ENCODE data around the gene NTNG2.

The NTNG2 gene

DNA sequence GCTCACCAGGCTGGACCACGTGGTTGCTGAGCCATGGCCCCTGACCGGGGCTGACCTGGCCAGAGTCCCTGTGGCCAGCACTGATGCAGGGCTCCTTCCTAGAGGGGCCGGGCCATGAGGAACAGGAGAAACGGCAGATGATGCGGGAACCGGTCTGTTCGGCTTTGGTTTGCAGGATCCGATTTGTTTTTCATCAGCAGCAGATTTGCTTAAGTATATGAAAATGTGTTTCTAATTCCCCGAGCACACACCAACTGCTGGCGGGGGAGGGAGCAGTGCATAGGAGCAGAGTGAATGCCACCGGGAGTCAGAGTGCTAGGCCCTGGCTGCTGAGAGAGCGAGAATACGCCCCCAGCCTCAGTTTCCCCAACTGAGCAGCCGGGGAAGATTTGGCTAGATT lies 13.6 kb downstream of the NTNG2 start:
- no peak for DNase-seq

DNA sequence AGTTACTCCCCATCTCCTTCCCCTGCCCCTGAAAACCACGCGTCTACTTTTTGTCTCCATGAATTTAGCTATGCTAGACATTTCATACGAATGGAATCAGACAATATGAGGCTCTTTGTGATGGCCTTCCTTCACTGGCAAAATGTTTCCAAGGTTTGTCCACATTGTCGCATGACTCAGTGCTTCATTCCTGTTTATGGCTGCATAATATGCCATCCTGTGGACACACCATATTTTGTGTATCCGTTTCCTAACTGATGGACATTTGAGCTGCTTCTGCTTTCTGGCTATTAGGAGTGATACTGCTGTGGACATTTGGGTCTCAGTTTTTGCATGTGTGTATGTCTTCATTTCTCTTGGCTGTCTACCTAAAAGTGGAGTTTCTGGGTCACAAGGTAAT lies 14.5 kb downstream of the NTNG2 start:
- no peak for DNase-seq

GRCh38 chr9:132181796-132182313 lies 20.0 kb downstream of the NTNG2 start:
- no peak for DNase-seq

DNA sequence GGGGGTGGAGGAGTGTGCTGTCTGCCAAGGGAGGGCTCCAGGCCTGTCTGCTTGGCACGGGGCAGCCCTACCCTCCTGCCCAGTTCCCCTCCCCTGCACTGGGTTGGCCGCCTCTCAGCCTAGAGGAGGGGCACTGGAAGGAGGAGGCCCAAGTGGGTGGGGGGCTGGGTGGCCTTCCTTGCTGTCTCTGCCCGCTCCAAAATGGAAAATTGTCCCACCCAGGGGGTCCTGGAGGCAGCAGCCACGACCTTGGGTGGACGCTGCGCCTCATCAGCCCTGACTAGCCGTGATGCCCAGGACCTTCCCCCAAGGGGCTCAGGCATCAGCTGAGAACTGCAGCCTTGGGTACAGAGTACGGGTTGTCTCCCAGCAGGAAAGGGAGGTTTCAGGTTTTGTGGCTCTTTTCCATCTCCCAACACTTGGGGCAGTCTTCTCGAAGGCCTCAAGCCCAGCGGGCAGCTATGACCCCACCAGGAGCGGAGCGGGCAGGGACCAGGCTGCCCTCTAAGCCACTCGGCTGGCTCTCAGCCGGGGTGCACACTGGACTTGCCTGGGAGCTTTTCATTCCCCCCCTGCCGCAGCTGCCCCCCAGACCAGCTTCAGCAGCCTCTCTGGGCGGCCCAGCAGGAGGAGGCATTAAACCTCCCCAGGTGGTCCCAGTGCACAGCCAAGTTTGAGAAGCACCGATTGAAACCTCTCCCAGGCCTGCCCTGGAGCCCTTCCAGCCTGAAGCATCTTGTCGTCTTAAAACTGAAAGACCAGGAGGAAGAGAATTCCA lies 20.6 kb downstream of the NTNG2 start:
- DNase-seq: no peak

GRCh38 chr9:132183134-132183533 lies 21.3 kb downstream of the NTNG2 start:
- no peak for DNase-seq

DNA sequence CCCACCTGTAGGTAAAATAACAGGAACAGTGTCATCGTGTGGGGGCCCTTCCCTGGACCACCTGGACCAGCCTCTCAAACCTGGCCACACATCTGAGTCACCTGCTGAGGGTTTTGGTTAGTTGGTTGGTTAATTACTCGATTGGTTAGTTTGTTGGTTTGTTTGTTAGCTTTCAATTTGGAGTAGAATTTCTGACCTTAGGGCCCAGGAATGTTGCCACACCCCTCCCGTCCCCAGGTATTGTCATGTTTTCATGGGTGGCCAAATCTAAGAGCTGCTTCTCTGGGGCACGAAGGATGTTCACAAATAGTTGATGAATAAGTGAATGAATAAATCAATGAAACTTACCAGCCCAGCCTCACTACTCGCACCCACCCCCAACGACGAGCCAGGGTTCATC lies 21.9 kb downstream of the NTNG2 start:
- DNase-seq: no peak

- no peak for DNase-seq
Measured at GRCh38 chr9:132184124-132184523, 22.3 kb downstream of the NTNG2 start.

- no peak for DNase-seq
Measured at GRCh38 chr9:132185073-132186009, 23.5 kb downstream of the NTNG2 start.

- no peak for DNase-seq
Measured at GRCh38 chr9:132187121-132187620, 25.3 kb downstream of the NTNG2 start.

DNA sequence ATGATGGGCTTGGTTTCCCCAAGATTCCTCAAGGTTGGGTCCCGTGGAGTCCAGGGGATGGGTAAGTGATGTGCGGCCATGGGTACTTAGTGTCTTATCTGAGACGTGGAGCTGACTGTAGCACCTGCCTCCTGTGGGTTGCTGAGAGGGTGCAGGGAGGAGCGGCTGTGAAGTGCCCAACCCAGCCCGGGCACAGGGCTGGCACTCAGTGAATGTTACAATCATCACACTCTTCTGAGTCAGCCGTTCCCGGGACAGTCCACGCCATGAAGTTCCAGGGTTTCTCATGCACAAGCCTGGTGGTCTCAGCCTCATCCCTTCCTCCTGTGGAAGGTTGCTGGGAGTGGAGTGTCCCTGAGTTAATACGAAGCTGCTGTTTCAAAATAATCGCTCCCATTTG lies 29.1 kb downstream of the NTNG2 start:
- DNase-seq: no peak

GRCh38 chr9:132192728-132193127 lies 30.9 kb downstream of the NTNG2 start:
- no peak for DNase-seq

- no peak for DNase-seq
Measured at GRCh38 chr9:132193227-132194124, 31.6 kb downstream of the NTNG2 start.

DNA sequence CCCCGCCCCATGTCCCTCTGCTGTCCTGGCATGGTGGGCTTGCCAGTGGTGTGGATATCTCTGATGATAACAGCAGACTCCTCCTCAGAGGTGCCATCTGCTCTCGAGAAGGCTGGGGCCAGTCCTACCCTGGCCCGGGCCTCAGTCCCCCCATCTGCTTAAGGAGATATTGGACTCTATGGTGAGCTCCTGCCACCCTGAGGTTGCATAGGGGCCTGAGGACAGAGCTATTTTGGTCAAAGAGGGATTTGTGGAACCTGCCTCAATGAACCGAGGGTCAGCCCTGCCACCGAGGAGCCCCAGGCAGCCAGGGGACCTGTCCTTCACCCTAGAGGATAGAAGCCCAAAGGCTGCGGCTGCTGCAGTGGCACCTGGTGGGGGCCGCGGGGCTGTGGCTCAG lies 32.6 kb downstream of the NTNG2 start:
- DNase-seq: no peak

GRCh38 chr9:132197315-132197714 lies 35.5 kb downstream of the NTNG2 start:
- DNase-seq: no peak

DNA sequence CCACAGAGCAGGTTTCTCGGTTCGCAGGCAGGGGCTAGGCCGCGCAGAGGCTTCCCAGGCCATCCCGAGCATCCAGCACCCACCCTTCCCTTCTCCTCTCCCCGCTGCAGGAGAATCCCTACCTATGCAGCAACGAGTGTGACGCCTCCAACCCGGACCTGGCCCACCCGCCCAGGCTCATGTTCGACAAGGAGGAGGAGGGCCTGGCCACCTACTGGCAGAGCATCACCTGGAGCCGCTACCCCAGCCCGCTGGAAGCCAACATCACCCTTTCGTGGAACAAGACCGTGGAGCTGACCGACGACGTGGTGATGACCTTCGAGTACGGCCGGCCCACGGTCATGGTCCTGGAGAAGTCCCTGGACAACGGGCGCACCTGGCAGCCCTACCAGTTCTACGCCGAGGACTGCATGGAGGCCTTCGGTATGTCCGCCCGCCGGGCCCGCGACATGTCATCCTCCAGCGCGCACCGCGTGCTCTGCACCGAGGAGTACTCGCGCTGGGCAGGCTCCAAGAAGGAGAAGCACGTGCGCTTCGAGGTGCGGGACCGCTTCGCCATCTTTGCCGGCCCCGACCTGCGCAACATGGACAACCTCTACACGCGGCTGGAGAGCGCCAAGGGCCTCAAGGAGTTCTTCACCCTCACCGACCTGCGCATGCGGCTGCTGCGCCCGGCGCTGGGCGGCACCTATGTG lies 36.1 kb downstream of the NTNG2 start:
- no peak for DNase-seq

- no peak for DNase-seq
Measured at GRCh38 chr9:132199056-132199455, 37.2 kb downstream of the NTNG2 start.

- DNase-seq: no peak
Measured at GRCh38 chr9:132200706-132201105, 38.8 kb downstream of the NTNG2 start.

GRCh38 chr9:132201139-132201538 lies 39.3 kb downstream of the NTNG2 start:
- no peak for DNase-seq

DNA sequence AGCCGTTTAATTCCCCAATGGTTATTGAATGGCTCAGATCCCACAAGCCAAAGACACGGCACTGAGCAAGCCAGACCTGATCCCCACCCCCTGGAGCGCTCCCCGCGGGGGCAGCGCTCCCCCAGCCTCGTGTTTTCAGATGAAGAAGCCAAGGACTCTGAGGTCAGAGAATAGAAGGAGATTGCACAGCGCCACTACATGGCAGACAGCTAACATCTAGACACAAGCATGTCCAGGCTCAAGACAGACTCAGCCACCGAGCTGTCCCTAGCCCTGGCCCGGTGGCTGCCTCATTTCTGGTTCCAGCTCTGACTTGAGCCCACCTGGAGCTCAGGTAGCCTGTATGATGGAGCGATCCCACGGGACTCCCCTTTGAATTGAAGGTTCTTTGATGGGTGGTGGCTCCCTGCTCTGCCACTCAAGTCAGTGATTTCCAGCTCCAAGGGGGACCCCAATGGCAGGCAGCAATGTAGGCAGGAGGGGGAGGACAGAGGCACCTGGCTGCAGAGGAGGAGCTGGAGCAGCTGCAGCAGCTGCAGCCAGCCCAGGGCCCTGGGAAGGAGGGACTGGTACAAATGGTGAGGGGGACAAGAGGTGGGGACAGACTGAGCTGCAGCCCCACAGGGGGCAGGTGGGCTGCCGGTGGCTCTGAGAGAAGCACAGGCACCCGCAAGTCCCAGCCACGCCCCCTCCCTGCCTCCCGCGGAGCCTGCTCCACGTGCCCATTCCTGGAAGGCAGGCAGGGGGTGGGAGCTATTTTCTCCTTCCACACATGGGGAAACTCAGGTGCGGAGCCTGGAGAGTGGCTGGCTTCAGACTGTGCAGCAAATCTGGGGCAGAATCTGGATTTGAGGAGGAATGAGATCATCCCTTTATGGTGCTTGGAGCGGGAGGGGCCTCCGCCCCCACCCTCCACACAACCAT lies 40.2 kb downstream of the NTNG2 start:
- no peak for DNase-seq

DNA sequence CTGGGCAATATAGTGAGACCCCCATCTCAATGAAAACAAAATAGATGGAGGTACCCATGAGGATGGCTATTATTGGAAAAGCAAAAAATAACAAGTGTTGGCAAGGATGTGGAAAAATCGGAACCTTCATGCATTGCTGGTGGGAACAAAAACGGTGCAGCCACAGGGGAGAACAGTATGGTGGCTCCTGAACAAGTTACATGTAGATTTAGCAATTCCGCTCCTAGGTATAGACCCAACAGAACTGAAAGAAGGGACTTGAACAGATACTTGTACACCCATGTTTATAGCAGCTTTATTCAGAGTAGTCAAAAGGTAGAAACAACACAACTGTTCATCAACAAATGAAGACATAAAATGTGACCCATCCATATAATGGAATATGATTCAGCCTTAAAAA lies 43.0 kb downstream of the NTNG2 start:
- DNase-seq: no peak

GRCh38 chr9:132207215-132207614 lies 45.4 kb downstream of the NTNG2 start:
- no peak for DNase-seq
